WTC11 (cell line): Measurements from ENCODE around the gene NHSL1.

Experiments
- ATF2 ChIP-seq: sonication (generic); formaldehyde crosslinking; IDR thresholded peaks from 2 replicates; pipeline ENCODE4 v1.8.1; 2022; ENCODE audit warnings: low read depth, missing genetic modification reagents, borderline replicate concordance
- CTCF ChIP-seq: fragments of 200-600 bp; IDR thresholded peaks from 2 replicates; pipeline ENCODE4 v1.8.0; 2022; ENCODE audit warnings: antibody characterized with exemption
- HMGA2 ChIP-seq: fragments of 250-450 bp; sonication (Bioruptor Pico); IDR thresholded peaks from 2 replicates; pipeline ENCODE4 v1.4.0; 2021; ENCODE audit warnings: mild to moderate bottlenecking, moderate library complexity
- NR1H2 ChIP-seq: sonication (generic); formaldehyde crosslinking; IDR thresholded peaks from 2 replicates; pipeline ENCODE4 v1.9.0; 2021; ENCODE audit warnings: mild to moderate bottlenecking, moderate library complexity, missing genetic modification reagents
- NR3C1 ChIP-seq: sonication (generic); formaldehyde crosslinking; conservative IDR thresholded peaks from 2 replicates; pipeline ENCODE4 v1.8.1; 2023; ENCODE audit warnings: low read depth, mild to moderate bottlenecking, missing genetic modification reagents
- SMAD3 ChIP-seq: sonication (generic); formaldehyde crosslinking; IDR thresholded peaks from 2 replicates; pipeline ENCODE4 v1.8.0; 2022; ENCODE audit warnings: missing genetic modification reagents, mild to moderate bottlenecking, borderline replicate concordance
- SP1 ChIP-seq: sonication (generic); formaldehyde crosslinking; conservative IDR thresholded peaks from 2 replicates; pipeline ENCODE4 v1.8.1; 2022; ENCODE audit warnings: missing genetic modification reagents
- USF1 ChIP-seq: sonication (generic); formaldehyde crosslinking; IDR thresholded peaks from 2 replicates; pipeline ENCODE4 v1.8.0; 2022; ENCODE audit warnings: mild to moderate bottlenecking, missing genetic modification reagents
- TF ChIP-seq, protein P1 (sequence below): sonication (generic); formaldehyde crosslinking; IDR thresholded peaks from 2 replicates; pipeline ENCODE4 v1.8.1; 2023; ENCODE audit warnings: mild to moderate bottlenecking, missing genetic modification reagents
- TF ChIP-seq, protein P2 (sequence below): sonication (generic); formaldehyde crosslinking; IDR thresholded peaks from 2 replicates; pipeline ENCODE4 v1.8.1; 2022; ENCODE audit warnings: low read depth, mild to moderate bottlenecking, moderate library complexity, missing genetic modification reagents, borderline replicate concordance
- TF ChIP-seq, protein P3 (sequence below): fragments of 250-450 bp; sonication (Bioruptor Pico); IDR thresholded peaks from 2 replicates; pipeline ENCODE4 v1.8.0; 2021; ENCODE audit warnings: mild to moderate bottlenecking
- TF ChIP-seq, protein P4 (sequence below): sonication (generic); formaldehyde crosslinking; IDR thresholded peaks from 2 replicates; pipeline ENCODE4 v1.8.1; 2023; ENCODE audit warnings: mild to moderate bottlenecking, missing genetic modification reagents, moderate library complexity
- TF ChIP-seq, protein P5 (sequence below): sonication (generic); formaldehyde crosslinking; IDR thresholded peaks from 2 replicates; pipeline ENCODE4 v1.8.1; 2022; ENCODE audit warnings: mild to moderate bottlenecking, missing genetic modification reagents, moderate library complexity, borderline replicate concordance
- TF ChIP-seq, protein P6 (sequence below): sonication (generic); formaldehyde crosslinking; IDR thresholded peaks from 2 replicates; pipeline ENCODE4 v1.8.0; 2023; ENCODE audit warnings: mild to moderate bottlenecking, missing genetic modification reagents

GRCh38 chr6:138520463-138520862 is 21.2 kb upstream of the NHSL1 start:
- TF ChIP-seq, protein P1, sequence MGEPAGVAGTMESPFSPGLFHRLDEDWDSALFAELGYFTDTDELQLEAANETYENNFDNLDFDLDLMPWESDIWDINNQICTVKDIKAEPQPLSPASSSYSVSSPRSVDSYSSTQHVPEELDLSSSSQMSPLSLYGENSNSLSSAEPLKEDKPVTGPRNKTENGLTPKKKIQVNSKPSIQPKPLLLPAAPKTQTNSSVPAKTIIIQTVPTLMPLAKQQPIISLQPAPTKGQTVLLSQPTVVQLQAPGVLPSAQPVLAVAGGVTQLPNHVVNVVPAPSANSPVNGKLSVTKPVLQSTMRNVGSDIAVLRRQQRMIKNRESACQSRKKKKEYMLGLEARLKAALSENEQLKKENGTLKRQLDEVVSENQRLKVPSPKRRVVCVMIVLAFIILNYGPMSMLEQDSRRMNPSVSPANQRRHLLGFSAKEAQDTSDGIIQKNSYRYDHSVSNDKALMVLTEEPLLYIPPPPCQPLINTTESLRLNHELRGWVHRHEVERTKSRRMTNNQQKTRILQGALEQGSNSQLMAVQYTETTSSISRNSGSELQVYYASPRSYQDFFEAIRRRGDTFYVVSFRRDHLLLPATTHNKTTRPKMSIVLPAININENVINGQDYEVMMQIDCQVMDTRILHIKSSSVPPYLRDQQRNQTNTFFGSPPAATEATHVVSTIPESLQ (CRISPR knock-in tag), result no peak
- TF ChIP-seq, protein P2, sequence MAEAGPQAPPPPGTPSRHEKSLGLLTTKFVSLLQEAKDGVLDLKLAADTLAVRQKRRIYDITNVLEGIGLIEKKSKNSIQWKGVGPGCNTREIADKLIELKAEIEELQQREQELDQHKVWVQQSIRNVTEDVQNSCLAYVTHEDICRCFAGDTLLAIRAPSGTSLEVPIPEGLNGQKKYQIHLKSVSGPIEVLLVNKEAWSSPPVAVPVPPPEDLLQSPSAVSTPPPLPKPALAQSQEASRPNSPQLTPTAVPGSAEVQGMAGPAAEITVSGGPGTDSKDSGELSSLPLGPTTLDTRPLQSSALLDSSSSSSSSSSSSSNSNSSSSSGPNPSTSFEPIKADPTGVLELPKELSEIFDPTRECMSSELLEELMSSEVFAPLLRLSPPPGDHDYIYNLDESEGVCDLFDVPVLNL (CRISPR knock-in tag), result no peak
- no peak for TF ChIP-seq CTCF
- TF ChIP-seq, protein P3, sequence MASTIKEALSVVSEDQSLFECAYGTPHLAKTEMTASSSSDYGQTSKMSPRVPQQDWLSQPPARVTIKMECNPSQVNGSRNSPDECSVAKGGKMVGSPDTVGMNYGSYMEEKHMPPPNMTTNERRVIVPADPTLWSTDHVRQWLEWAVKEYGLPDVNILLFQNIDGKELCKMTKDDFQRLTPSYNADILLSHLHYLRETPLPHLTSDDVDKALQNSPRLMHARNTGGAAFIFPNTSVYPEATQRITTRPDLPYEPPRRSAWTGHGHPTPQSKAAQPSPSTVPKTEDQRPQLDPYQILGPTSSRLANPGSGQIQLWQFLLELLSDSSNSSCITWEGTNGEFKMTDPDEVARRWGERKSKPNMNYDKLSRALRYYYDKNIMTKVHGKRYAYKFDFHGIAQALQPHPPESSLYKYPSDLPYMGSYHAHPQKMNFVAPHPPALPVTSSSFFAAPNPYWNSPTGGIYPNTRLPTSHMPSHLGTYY (CRISPR knock-in tag), result no peak
- TF ChIP-seq, protein P4, sequence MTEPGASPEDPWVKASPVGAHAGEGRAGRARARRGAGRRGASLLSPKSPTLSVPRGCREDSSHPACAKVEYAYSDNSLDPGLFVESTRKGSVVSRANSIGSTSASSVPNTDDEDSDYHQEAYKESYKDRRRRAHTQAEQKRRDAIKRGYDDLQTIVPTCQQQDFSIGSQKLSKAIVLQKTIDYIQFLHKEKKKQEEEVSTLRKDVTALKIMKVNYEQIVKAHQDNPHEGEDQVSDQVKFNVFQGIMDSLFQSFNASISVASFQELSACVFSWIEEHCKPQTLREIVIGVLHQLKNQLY (CRISPR knock-in tag), result no peak
- no peak for TF ChIP-seq USF1 (CRISPR knock-in tag)
- TF ChIP-seq, protein P5, sequence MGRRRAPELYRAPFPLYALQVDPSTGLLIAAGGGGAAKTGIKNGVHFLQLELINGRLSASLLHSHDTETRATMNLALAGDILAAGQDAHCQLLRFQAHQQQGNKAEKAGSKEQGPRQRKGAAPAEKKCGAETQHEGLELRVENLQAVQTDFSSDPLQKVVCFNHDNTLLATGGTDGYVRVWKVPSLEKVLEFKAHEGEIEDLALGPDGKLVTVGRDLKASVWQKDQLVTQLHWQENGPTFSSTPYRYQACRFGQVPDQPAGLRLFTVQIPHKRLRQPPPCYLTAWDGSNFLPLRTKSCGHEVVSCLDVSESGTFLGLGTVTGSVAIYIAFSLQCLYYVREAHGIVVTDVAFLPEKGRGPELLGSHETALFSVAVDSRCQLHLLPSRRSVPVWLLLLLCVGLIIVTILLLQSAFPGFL, result no peak
- TF ChIP-seq NR3C1 (CRISPR knock-in tag), result no peak
- no peak for TF ChIP-seq ATF2 (CRISPR knock-in tag)
- TF ChIP-seq SMAD3, result no peak
- TF ChIP-seq SP1 (CRISPR knock-in tag), result no peak
- no peak for TF ChIP-seq NR1H2
- TF ChIP-seq, protein P6, sequence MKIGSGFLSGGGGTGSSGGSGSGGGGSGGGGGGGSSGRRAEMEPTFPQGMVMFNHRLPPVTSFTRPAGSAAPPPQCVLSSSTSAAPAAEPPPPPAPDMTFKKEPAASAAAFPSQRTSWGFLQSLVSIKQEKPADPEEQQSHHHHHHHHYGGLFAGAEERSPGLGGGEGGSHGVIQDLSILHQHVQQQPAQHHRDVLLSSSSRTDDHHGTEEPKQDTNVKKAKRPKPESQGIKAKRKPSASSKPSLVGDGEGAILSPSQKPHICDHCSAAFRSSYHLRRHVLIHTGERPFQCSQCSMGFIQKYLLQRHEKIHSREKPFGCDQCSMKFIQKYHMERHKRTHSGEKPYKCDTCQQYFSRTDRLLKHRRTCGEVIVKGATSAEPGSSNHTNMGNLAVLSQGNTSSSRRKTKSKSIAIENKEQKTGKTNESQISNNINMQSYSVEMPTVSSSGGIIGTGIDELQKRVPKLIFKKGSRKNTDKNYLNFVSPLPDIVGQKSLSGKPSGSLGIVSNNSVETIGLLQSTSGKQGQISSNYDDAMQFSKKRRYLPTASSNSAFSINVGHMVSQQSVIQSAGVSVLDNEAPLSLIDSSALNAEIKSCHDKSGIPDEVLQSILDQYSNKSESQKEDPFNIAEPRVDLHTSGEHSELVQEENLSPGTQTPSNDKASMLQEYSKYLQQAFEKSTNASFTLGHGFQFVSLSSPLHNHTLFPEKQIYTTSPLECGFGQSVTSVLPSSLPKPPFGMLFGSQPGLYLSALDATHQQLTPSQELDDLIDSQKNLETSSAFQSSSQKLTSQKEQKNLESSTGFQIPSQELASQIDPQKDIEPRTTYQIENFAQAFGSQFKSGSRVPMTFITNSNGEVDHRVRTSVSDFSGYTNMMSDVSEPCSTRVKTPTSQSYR (CRISPR knock-in tag), result no peak
- TF ChIP-seq HMGA2 (CRISPR knock-in tag), result no peak
